ENCODE results near the gene NELL2.
"Not testable (repeated sequence)": the region's sequence is repeated elsewhere in the genome, so short reads cannot be mapped to it uniquely, and the experiment has no call there.

- TF ChIP-seq, protein P1, sequence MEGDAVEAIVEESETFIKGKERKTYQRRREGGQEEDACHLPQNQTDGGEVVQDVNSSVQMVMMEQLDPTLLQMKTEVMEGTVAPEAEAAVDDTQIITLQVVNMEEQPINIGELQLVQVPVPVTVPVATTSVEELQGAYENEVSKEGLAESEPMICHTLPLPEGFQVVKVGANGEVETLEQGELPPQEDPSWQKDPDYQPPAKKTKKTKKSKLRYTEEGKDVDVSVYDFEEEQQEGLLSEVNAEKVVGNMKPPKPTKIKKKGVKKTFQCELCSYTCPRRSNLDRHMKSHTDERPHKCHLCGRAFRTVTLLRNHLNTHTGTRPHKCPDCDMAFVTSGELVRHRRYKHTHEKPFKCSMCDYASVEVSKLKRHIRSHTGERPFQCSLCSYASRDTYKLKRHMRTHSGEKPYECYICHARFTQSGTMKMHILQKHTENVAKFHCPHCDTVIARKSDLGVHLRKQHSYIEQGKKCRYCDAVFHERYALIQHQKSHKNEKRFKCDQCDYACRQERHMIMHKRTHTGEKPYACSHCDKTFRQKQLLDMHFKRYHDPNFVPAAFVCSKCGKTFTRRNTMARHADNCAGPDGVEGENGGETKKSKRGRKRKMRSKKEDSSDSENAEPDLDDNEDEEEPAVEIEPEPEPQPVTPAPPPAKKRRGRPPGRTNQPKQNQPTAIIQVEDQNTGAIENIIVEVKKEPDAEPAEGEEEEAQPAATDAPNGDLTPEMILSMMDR (conservative IDR thresholded peaks at IDR 0.05; ENCODE audit: low read depth, low read length) = not testable (repeated sequence)
- not testable (repeated sequence) for TF ChIP-seq EZH2 (IDR thresholded peaks at IDR 0.05; ENCODE audit: low read length, unreplicated experiment); EZH2phosphoT487 (IDR thresholded peaks at IDR 0.05; ENCODE audit: borderline replicate concordance, low read length)
Measured at GRCh38 chr12:44898108-44898507, 22.0 kb upstream of the NELL2 start.
